Measurements from ENCODE around the gene TRPM2.
"Not testable (repeated sequence)": the region's sequence is repeated elsewhere in the genome, so short reads cannot be mapped to it uniquely, and the experiment has no call there.

TRPM2 gene

GRCh38 chr21:44335266-44336059 is 18.0 kb upstream of the TRPM2 start:
- DNase-seq (ENCODE audit: low read depth in 2 of 2) = no peak

DNA sequence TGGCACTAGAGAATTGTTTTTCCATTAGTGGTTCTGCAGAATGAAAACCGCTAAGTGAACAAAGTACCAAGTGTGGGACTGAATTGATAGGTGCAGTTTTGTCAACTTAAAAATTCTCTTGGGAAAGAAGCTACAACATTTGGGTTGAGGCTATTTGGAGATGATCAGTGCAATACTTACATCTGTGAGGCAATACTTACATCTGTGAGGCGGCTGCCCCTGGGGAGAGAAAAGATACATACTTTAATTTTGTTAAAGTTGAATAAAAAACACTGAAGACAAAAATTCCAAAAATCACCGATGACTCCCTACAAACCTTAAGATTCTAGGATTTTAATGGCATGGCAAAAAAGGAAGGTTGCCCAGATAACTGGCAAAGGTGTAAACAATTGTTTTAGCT is 16.0 kb upstream of the TRPM2 start:
- DNase-seq (ENCODE audit: low read depth in 2 of 2) = no peak

DNA sequence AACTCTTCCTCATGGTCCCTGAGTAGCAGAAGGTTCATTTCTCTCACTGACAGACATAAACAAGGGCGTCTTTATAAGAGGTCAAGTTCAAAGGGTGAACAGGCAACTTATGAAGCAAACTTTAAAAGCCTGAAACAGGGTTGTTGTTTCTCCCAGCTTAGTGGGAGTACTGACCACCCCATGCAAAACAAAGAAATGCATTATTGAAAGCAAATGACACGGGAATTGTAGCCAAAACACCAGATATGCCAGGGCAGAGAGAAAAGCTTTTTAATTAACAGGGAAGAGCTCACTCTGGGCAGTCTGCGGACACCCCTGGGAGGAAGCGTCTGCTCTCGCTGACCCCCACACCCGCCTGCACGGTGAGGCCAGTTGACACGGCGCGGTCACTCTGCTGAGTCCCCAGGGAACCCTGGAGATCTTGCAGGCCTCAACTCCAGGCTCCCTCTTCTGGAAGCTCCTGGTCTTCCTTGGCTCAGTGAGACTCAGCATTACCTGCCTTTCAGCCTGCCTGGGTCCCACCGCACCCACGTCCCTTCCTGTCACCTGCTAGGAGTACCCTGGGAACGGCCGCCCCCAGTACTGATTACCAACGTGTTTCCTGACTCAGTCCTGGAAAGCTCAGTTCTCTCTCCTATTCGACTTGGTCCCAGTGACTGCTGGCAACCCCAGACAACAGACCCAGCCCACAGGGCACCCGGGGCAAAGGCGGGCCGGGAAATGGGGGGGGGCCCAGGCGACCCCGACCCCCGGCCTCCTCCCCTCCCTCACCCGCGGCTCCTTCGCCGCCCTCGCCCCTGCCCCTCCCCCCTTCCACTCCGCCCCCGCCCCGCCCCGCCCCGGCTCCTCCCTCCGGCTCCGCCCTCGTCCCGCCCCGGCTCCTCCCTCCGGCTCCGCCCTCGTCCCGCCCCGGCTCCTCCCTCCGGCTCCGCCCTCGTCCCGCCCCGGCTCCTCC is 15.2 kb upstream of the TRPM2 start:
- DNase-seq (ENCODE audit: low read depth in 2 of 2) = no peak

DNA sequence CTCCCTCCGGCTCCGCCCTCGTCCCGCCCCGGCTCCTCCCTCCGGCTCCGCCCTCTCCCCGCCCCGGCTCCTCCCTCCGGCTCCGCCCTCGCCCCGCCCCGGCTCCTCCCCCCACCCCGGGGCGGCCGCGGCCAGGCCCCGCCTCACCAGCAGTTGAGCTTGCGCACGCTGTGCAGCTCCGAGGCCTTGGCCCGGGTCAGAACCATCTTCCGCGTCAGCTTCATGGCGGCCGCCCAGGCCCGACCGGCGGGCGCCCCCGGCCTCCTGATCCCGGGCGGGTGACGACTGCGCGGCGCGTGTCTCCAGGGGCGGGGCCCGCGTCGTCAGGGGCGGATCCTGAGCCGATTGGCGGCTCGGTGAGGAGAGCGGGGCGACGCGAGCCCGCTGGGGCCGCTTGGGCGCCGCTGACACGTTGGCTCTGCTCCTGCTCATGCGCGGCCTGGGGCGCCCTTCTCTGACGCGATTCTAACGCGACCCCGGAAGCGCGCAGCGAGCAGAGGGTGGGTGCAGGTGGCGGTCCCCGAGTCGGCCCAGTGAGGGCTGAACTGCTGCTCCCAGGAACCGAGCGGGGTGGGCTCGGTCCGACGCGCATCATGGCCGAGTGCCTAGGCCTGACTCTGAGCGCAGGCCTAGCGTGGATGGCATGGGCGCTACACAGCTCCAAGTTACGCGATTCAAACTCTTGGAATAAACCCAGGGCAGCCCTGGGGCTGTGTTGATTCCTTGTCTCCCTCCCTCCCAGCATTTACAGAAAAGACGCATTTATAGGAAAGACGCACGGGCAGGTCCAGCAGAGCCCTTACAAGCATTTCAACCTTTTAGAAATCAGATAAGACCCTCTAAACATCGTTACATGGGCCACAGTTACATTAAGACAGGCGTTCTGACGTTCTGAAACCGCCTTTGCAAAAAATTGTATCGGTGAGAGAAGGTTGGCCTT is 14.2 kb upstream of the TRPM2 start, which contains the start of gene CFAP410:
Gene CFAP410 (minus strand): TSS at position 420 of the 940 bp plus-strand sequence. CDS start 196 bp downstream, at position 224.
- peak; percentile 91 to 93 for DNase-seq (ENCODE audit: low read depth in 2 of 2)

GRCh38 chr21:44341726-44342458 is 11.5 kb upstream of the TRPM2 start:
- not testable (repeated sequence) for DNase-seq (ENCODE audit: low read depth in 2 of 2)

DNA sequence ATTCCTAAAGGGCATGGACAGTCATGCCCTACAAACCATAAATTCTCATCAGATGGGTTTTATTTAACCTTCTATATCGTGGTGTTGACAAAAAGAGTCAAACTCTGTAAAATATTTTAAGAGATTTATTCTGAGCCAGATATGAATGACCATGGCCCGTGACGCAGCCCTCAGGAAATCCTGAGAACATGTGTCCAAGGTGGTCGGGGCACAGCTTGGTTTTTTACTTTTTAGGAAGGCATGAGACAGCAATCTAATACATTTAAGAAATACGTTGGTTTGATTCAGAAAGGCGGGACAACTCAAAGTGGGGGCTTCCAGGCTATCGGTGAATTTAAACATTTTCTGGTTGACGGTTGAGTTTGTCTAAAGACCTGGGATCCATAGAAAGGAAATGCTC is 10.4 kb upstream of the TRPM2 start:
- not testable (repeated sequence) for DNase-seq (ENCODE audit: low read depth in 2 of 2)

DNA sequence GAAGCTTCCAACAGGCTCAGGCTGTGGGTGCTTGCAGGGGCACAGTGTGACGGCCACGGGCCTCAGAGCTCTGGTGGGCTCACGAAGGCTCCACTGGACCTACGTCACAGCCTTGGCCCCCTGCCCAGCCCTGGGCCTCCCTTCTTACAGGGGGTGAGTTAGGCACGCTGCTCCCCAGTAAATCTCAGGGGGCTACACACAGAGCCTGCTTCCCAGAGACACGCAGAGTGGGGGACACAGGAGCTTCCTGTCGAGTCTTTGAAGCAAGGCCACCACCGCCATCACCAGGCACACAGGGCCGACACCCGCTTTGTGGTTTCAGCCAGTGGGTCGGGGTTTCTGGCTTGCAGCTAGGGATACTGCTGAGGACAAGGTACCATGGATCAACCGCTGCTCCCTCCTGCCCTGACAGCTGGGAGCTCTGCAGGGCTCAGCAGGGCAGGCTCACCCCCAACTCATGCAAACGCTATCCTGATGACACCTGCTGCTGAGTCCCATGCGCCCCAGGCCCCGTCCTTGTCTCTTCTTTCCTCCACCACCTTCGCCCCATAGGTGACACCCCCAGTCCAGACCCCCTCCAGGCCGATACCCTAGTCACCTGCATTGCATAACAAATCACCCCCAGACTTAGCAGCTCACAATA is 8.8 kb upstream of the TRPM2 start:
- no peak for DNase-seq (ENCODE audit: low read depth in 2 of 2)

DNA sequence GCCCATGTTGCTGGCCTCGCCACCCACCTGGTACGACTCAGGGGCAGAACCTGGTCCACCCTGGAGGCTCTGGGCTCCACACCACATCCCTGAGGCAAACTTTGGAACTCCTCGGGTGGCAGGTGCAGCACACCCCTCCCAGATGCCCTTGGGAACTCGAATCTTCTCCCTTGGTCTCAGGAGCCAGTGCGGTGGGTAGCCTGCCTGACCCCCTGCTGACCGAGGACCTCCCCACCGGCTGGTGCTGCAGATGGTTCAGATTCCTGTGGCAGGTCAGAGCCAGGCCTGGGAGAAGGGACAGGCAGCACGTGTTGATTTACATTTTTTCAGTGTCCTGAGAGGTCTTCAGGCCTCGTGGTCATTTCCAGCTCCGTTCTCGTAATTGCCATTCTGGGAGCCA is 7.9 kb upstream of the TRPM2 start:
- no peak for DNase-seq (ENCODE audit: low read depth in 2 of 2)

DNA sequence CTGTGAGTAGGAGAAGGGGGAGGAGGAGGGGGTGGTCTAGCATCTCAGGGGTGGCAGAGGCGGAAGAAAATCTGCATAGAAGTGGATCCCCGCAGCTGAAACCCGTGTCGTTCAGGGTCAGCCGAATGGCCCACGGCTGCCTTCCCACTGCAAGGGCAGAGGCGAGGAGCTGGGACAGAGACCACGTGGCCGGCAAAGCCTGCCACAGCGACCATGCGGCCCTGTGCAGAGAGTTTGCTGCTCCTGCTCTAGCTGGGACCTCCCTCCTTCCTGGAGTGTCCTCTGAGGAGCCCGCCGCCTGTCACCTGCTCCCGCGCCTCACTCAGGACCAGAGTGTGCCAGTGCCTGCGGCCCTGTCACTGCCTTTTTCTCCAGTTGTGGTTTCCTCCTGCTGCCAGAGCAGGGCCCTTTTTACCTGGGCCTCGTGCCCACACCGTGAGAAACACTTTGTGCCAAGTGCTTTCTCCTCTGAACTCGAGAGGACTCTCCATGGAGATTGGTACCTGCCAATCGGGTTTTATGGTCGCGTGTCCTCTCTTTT is 5.4 kb upstream of the TRPM2 start:
- DNase-seq (ENCODE audit: low read depth in 2 of 2) = no peak

DNA sequence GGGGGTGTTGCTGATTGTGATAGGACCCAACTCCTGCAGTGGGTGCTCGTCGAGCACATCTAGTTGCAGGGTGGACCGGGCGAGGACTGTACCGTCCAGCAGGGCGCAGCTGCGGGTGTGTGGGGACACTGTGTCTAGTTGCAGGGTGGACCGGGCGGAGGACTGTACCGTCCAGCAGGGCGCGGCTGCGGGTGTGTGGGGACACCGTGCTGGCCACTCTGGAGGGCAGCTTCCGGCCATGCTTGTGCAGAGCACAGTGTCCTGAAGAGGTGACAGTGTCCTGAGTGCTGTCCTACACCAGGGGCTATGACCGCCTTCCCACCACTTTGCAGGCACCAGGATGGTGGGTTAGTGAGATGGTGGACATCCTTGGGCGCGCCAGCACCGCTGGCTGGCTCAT is 4.6 kb upstream of the TRPM2 start:
- no peak for DNase-seq (ENCODE audit: low read depth in 2 of 2)

DNA sequence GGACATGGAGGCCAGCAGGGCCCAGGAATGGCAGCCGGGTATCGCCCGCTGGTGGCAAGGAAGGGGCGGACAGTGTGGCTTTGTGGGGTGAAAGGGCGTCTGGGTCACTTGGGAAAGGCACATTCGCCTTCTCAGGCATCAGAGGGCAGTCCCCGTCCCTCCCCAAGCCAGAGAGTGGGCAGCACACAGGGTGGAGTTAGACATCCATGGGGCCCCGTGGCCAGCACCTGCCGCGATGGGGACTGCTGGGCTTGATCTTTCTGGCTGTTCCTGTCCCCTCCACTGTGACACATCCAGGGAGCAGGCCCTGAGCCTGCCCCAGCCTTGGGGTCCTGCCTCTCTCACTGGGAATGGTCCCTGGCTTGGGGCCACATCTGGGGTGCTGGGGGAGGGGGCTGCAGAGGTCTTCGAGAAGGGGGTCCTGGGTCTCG is 4.0 kb upstream of the TRPM2 start:
- no peak for DNase-seq (ENCODE audit: low read depth in 2 of 2)

DNA sequence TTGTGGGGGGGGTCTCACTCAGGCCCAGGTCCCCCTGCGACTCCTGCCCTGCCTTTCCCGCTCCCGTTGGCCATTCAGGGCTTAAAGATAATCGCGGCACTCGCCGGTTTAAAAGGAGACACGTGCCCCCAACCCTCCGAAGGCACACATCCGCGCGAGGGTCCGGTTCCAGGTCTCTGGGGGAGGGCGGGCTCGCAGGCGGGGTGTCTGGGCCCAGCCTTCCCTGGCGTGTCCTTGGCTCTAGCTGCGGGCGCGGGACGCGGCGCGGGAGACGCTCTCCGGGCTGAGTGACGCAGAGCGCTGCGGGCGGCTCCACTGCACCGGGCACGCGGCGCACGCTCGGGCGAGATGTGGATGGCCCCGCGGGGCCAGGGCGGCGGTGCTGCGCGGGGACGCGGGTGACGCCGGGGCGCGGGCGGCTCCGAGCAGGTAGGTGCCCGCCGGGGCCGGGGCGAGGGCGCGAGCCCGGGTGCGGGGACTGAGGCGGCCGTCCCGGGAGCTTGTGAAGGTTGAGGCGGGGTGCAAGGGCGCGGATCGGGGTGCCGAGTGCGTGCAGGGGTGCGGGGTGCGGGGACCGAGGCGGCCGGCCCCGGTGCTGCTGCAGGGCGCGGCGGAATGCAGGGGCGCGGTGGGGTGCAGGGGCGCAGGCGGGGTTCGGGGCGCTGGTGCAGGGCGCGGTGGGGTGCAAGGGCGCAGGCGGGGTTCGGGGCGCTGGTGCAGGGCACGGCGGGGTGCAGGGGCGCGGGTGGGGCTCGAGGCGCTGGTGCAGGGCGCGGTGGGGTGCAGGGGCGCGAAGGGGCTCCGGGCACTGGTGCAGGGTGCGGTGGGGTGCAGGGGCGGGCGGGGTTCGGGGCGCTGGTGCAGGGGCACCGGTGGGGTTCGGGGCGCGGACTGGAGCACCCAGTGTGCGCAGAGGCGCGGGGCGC is 3.3 kb upstream of the TRPM2 start:
- no peak for DNase-seq (ENCODE audit: low read depth in 2 of 2)

GRCh38 chr21:44350773-44351481 is 2.5 kb upstream of the TRPM2 start:
- DNase-seq (ENCODE audit: low read depth in 2 of 2) = no peak

DNA sequence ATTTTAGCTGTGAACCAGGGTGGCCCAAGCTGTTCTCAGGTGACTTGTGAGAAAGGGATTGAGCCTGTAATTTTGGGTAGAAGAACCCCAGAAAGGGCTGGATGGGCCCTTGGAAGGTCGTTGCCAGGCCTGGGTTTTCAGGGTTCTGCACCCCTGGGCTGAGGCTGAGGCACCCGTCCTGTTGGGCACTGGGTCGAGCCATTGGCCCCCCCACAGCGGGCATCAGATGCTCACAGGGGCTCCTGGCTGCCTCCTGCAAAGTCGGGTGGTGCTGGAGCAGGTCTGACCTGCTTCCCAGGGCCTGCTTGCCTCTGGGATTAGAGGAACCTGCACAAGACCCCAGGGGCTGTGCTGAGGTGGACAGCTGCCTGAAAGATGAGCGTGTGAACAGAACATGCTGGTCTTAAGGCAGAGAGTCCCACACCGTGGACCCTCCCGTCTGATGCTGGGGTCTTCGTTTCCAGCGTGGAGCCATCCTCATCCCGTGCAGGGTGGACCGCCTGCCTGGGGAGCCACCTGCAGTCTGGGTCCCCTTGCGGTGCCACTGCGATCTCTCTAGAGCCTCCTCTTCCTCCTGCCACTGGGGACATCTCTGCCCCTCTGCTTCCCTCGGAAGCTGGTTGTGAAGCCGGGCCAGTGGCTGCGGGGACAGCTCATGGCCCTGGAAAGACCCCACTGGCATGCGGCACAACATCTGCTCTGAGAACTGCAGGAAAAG is 1.7 kb upstream of the TRPM2 start:
- DNase-seq (ENCODE audit: low read depth in 2 of 2) = no peak

DNA sequence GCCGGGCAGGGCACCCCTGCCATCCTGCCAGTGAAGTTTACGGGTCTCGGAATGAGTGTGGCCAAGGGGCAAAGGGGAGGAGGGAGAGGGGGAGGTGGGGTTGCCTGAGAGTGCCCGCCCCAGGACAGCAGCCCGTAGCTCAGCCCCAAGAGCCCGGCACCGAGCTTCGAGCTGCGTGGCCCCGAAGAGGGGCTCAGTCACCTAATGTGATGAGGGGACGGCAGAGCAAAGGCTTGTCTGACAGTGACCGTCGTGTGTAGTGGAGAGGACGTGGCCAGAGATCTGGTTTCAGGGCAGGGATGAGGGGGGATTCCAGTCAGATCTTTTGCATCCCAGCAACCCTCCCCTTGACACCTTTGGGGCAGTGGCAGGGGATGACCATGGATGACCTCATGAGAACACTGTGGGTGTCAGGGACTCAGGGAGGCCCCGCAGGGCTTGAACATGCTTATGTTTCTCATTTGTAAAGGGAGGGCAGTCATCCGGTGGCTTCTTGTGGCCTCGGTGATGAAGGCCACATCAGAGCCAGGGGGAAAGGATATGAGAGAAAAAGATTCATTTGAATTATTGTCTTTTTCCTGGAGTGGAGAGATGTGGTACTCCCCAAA is 1.1 kb upstream of the TRPM2 start:
- DNase-seq (ENCODE audit: low read depth in 2 of 2) = no peak

DNA sequence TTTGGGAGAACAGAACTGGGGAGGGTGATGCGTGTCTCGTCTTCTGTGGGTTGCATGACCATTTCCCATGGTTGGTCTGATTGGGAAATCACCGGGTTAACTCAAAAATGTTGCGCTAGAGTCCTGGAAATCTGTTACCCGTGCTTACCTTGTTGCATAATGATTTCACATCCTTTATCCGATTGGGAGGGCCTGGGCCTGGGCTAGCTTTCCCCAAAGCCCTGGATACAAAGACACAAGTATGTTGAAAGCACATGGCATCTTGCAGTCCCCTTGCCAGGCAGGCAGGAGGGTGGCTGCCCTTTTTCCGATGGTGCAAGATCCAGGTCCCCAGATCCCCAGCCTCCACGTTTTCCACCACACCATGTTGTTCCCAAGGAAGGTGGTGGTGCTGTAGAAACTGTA is 582 bp downstream of the TRPM2 start:
- no peak for DNase-seq (ENCODE audit: low read depth in 2 of 2)
